ENCODE data around the gene GCC2.
"Not testable (repeated sequence)": the region's sequence is repeated elsewhere in the genome, so short reads cannot be mapped to it uniquely, and the experiment has no call there.

GCC2 gene, protein sequence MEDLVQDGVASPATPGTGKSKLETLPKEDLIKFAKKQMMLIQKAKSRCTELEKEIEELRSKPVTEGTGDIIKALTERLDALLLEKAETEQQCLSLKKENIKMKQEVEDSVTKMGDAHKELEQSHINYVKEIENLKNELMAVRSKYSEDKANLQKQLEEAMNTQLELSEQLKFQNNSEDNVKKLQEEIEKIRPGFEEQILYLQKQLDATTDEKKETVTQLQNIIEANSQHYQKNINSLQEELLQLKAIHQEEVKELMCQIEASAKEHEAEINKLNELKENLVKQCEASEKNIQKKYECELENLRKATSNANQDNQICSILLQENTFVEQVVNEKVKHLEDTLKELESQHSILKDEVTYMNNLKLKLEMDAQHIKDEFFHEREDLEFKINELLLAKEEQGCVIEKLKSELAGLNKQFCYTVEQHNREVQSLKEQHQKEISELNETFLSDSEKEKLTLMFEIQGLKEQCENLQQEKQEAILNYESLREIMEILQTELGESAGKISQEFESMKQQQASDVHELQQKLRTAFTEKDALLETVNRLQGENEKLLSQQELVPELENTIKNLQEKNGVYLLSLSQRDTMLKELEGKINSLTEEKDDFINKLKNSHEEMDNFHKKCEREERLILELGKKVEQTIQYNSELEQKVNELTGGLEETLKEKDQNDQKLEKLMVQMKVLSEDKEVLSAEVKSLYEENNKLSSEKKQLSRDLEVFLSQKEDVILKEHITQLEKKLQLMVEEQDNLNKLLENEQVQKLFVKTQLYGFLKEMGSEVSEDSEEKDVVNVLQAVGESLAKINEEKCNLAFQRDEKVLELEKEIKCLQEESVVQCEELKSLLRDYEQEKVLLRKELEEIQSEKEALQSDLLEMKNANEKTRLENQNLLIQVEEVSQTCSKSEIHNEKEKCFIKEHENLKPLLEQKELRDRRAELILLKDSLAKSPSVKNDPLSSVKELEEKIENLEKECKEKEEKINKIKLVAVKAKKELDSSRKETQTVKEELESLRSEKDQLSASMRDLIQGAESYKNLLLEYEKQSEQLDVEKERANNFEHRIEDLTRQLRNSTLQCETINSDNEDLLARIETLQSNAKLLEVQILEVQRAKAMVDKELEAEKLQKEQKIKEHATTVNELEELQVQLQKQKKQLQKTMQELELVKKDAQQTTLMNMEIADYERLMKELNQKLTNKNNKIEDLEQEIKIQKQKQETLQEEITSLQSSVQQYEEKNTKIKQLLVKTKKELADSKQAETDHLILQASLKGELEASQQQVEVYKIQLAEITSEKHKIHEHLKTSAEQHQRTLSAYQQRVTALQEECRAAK (N-terminal part only)

GRCh38 chr2:108448678-108449409, at the start of gene GCC2:
GCC2 (plus strand) TSS chr2:108449206; CDS start chr2:108449275, 69 bp downstream.
- DNase-seq (ENCODE audit: low read depth in 4 of 4, low spot score in 1 of 4), result peak; percentile 90 to 93 (median 92)

DNA sequence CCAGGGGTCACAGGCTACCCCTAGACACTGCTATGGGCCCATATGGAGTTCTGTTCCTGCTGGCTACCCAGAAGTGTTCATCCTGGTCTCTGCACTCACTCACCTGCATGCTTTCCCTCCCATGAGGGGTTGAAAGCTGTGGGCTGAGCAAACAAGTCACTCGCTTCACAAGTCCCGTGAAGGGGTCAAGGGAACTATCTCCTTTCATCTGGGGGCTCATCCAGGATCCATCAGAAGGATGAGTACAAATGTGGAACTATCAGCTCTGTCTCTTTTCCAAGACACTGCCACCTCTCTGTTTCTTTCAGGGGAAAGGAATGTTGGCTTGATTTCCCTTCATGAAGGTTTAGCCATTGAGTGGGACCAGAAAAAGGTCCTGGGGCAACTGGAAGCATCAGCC, 49.5 kb upstream of the GCC2 start:
- no peak for DNase-seq (ENCODE audit: low read depth in 4 of 4, low spot score in 1 of 4)

DNA sequence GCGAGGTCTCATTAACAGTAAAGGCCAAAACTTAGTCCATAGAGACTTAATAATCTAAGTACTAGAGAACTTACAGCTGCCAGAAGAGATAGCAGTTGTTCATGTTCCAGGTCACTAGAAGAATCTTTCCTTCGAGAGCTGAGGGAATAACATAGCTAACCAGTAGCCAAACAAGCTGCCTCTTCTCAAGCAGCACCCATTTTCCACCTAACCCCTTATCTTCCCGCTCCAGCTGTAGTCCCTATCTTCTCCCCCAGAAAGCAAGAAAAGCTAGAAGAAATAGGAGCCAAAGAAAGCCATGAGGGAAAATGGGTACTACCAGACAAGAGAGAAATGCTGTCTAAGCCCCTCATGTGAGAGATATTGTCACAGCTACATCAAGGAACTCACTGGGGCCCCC, 47.2 kb upstream of the GCC2 start:
- DNase-seq (ENCODE audit: low read depth in 4 of 4, low spot score in 1 of 4), result no peak

DNA sequence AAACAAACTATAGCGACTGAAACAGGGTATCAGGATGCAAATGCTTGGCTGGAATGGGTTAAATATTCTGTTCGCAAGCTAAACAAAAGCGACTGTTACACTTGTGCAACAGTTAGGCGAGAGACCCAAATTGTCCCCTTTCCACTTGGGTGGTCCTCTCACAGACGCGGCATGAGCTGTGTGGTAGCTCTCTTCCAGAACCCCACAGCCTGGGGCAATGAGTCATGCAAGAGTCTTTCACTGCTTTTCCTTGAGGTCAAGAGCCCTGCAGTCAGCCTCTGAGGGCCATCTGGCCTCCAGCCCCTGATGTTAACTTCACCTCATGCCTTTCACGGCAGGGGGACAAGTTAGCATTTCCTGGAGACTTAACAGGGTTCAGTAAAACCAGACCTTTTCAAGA, 45.5 kb upstream of the GCC2 start:
- DNase-seq (ENCODE audit: low read depth in 4 of 4, low spot score in 1 of 4), result no peak

DNA sequence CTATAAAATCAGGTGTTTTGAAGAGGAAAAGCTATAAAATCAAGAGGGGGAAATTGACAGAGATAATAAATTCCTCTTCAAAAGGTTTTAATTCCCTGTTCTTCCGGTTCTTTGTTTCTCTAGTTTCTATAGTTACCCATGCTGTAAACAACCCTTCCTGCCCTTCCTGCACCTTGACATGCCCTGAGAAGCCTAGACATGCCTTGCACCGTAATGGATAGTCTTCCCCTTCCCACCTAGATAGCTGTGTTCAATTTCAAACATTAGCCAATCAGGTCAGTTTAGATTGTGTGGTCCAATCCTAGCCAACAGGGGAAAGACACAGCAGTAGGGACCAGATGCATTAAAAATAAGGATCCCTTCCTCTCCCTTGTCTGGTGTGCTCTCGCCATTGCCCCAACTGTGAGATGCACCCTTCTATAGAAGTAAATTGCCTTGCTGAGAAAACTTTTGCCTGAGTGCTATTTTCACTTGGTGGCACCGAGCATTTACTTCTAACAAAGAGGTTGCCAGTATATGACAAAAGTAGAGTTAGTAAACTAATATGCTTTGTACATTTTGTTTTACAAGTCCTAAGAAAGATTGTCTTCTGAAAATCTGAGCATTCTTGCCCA, 44.1 kb upstream of the GCC2 start:
- DNase-seq (ENCODE audit: low read depth in 4 of 4, low spot score in 1 of 4), result no peak

DNA sequence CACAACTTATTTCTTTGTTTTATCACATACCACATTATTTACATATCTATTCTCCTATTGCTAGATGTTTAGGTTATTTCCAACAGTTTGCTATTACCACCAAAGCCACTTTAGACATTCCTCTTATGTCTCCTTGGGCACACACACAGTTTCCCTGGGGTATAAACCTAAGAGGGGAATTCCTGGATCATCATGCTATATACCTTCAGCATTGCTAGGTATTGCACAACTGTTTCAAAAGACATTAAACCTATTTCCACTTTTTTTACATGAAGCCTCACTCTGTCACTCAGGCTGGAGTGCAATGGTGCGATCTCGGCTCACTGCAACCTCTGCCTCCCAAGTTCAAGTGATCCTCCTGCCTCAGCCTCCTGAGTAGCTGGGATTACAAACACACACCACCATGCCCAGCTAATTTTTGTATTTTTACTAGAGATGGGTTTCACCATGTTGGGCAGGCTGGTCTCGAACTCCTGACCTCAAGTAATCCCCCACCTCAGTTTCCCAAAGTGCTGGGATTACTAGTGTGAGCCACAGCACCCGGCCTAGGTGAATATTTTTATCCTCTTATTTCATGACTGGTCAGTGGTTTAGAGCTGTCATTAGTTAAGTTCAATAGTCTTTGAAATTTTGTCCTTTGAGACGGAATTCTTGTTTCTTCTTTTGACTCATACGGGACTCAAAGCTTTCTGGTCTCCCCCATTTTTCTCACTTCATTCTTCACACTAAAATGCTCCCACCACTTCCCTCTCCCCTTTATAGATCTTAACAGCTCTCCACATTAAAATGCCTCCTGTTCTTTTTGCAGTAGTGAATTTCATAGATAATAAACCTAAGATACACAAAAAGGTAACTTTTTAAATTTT, 40.9 kb upstream of the GCC2 start:
- DNase-seq (ENCODE audit: low read depth in 4 of 4, low spot score in 1 of 4), result no peak

DNA sequence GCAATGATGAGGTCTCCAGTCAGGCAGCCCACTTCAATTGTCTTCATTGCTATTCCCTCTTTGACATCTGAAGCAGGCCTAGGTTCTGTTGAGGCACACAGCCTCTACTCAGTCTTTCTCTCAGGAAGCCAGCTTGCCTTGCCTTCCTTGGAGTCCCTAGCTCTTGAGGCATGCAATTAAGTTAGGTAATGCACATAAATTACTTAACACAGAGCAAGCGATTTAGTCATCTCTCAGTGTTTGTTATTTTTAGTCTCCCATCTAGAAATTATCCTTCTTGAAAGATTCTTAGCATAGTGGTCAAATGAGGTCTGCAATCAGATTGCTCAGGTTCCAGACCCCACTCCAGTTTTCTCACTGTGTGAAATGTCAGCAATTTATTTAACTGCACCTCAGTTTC, 39.2 kb upstream of the GCC2 start:
- DNase-seq (ENCODE audit: low read depth in 4 of 4, low spot score in 1 of 4), result no peak

GRCh38 chr2:108412995-108413710, 35.9 kb upstream of the GCC2 start:
- no peak for DNase-seq (ENCODE audit: low read depth in 4 of 4, low spot score in 1 of 4)

DNA sequence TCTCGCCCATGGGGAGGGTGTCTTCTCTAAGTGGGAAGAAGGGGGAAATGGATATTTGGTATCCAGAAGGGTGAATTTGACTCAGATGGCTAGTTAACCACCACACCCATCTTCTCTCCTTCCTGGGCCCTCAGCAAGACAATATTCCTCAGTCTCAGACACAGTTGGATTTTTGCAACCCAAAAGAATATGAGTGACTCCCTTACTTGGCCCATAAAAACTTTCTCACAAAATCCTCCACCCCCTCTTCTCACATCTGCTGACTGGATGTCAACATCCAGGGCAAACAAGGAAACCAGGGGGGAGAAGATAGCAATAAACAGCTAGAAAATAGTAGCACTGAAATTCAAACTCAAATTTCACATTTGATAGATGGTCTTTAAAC, 35.3 kb upstream of the GCC2 start:
- DNase-seq (ENCODE audit: low read depth in 4 of 4, low spot score in 1 of 4), result no peak

GRCh38 chr2:108414256-108414876, 34.6 kb upstream of the GCC2 start:
- DNase-seq (ENCODE audit: low read depth in 4 of 4, low spot score in 1 of 4), result no peak

DNA sequence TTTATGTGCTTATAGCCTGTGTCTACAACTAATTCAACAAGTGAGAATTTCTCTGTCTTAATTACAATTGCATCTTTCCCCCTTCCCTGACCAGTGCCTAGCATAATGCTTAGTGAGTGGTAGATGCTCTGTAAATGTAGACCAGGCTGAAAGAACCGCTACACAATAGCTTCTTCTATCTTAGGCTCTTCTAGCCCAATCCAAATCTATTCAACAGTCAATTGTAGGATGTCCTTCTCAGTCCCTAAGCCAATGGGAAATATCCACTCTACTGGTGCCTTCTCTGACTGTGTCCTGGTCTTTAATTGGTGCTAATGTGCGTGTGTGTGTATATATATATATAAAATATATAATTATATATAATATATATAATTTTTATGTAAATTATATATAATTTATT, 34.1 kb upstream of the GCC2 start:
- DNase-seq (ENCODE audit: low read depth in 4 of 4, low spot score in 1 of 4), result no peak

GRCh38 chr2:108417254-108417653, 31.8 kb upstream of the GCC2 start:
- no peak for DNase-seq (ENCODE audit: low read depth in 4 of 4, low spot score in 1 of 4)

DNA sequence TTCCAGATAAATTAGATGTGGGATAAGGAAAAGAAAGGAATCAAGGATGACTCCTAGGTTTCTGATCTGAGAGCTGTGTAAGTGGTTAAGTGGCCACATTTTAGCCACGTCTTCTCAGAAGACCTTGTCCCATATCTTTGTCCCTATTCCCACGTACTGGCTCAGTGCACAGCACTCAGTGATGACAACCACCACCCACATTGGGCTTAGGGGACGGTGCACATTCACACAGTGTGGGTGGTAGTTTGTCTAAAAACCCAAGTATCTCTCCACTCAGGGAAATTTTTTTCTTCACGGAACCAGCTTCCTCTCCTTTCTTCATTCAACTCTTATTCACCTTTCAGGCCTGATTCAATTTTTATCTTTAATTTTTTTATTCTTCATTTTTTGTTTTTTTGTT, 30.6 kb upstream of the GCC2 start:
- no peak for DNase-seq (ENCODE audit: low read depth in 4 of 4, low spot score in 1 of 4)

- DNase-seq (ENCODE audit: low read depth in 4 of 4, low spot score in 1 of 4), result no peak
These were observed 25.9 kb upstream of the GCC2 start for GRCh38 chr2:108423067-108423466.

DNA sequence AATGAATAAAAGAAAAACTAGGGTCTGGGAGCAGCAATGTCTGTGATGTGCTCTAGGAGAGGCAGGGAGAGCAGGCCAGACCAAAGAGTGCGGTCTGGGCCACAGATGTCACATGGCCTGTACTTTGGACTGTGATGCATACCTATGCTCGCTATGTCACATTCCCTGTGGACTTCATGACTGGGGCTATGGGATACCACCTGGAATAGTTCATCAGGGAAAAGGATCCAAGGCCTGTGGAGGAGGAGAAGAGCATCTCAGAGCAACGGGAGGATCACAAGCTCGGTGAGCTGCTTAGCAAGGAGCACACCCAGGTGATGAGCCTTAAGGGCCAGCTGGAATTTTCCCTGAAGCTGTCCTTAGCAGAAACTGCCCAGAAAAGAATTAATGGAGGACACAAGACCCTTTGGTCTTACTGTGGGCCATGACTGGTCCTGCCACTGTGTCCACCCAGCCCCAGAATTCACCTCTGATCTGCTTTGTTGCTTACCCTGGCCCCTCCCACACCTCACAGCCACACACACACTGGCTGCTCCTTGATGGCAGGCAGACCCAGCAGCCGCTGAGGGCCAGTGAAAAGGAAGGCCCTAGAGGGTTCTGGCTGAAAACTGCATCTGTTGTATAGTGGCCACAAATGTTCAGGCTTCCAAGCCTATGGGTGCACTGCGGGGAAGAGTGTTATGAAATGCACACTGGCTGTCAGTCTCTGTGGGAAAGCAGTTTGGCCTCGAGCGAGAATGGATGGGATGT, 25.3 kb upstream of the GCC2 start:
- no peak for DNase-seq (ENCODE audit: low read depth in 4 of 4, low spot score in 1 of 4)

- DNase-seq (ENCODE audit: low read depth in 4 of 4, low spot score in 1 of 4), result no peak
These were observed 20.6 kb upstream of the GCC2 start for GRCh38 chr2:108428286-108429009.

- not testable (repeated sequence) for DNase-seq (ENCODE audit: low read depth in 4 of 4, low spot score in 1 of 4)
These were observed 13.4 kb upstream of the GCC2 start for GRCh38 chr2:108435578-108435977.

Measured in stimulated activated CD4-positive, alpha-beta T cell treated with anti-CD3 and anti-CD28 coated beads, Interleukin-1b, Interleukin-23, amount 100 ng/mL, for 24 hours (primary cell).